ENCODE results near the gene NME7.

GRCh38 chr1:169105087-169105433 lies 262.5 kb downstream of the NME7 start:
- no peak for TF ChIP-seq CTCF (IDR thresholded peaks at IDR 0.05)
- no peak for TF ChIP-seq POLR2AphosphoS5 (IDR thresholded peaks at IDR 0.05; ENCODE audit: insufficient read depth in 1 of 2, low read depth in 1 of 2)
- TF ChIP-seq POLR2A (IDR thresholded peaks at IDR 0.05), result no peak

Data from vagina (tissue), 2 donors.